Activated naive CD8-positive, alpha-beta T cell treated with anti-CD3 and anti-CD28 coated beads for 36 hours (primary cell): Measurements from ENCODE around the gene FCMR. TPM values are rescaled to one million over a fixed set of nuclear protein-coding genes. Genes with fewer than 3 reads are reported as not detected.
A peak's percentile ranks its signal among the peaks of the same experiment; 100 is the strongest.

Source experiments
- DNase-seq: peaks from one replicate; pipeline ENCODE4 v3.0.0; 2021
- H3K27ac Mint-ChIP-seq: one replicate; pipeline ENCODE4 v1.8.0; 2022; ENCODE audit warnings: mild to moderate bottlenecking, moderate library complexity, mixed read lengths
- H3K27me3 Mint-ChIP-seq: one replicate; pipeline ENCODE4 v1.8.0; 2022; ENCODE audit warnings: mild to moderate bottlenecking, mixed read lengths
- H3K36me3 Mint-ChIP-seq: one replicate; pipeline ENCODE4 v1.8.0; 2021; ENCODE audit warnings: mild to moderate bottlenecking, mixed read lengths
- H3K4me1 Mint-ChIP-seq: one replicate; pipeline ENCODE4 v1.8.0; 2021; ENCODE audit warnings: mixed read lengths
- H3K4me3 Mint-ChIP-seq: one replicate; pipeline ENCODE4 v1.8.0; 2022; ENCODE audit warnings: mild to moderate bottlenecking, moderate library complexity, mixed read lengths
- H3K9me3 Mint-ChIP-seq: one replicate; pipeline ENCODE4 v1.8.0; 2022; ENCODE audit warnings: mixed read lengths
- total RNA-seq, 2 experiments: library from RNA; stranded (reverse); gene quantifications; one replicate each; pipeline ENCODE4 v1.2.3, GENCODE V29; 2021

FCMR gene
- total RNA-seq, 2 experiments from 2014 or later: 42.9 to 45.5 TPM

DNA sequence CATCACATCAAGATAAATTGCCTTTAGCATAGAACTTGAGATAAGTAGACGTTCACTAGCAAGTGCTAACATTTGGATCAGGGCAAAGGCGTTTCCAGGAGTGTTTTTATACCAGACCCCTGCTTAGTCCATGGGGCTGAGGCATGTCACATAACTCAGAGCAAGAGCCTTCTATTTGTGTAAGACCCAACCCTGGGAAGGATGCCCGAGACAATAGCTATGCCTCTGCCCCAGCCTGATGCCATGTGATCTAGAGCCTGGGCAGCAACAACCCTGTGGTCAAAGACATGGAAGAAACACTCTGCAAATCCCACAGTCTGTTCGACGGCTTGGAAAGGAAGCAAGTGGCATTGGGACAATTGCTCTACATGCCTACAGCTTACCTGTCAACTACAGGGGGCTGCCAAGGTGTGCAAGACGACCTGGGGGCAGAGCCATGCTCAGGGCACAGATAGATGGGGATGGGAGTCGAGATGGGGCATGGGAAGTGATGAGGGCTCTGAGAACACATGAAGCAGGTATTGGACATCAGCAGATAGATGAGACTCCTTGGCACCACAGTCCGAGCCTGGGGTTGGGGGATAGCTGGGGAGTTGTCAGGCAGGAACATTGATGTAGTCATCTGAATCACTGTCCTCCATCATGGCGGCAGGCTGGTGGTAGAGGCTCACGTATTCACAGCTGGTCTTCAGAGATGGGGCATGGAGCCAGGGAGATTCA lies 17.2 kb downstream of the FCMR start:
- no peak for DNase-seq
- Mint-ChIP-seq H3K9me3 (no peaks in the 10 kb centered on the region), H3K4me3 (peak overlapping the region; percentile 13), H3K36me3 (peaks cover 40% of the 10 kb centered on the region), H3K4me1 (peaks cover 68% of the 10 kb centered on the region), H3K27me3 (no peaks in the 10 kb centered on the region), H3K27ac (peak overlapping the region; percentile 85)

DNA sequence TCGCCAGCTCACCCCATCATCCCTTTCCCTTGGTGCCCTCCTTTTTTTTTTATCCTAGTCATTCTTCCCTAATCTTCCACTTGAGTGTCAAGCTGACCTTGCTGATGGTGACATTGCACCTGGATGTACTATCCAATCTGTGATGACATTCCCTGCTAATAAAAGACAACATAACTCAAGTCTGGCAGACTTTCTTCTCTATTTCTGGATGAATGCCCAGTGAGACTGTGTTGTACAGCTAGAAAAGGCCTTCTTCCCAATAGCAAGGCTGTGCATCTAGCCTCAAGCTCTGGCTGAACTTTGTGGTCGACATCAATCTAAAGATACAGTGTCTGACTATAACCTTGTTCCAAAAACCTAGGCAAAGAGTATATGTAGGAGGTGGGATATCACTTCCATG lies 18.1 kb downstream of the FCMR start:
- Mint-ChIP-seq H3K27ac (peak overlapping the region; percentile 57), H3K4me1 (peaks cover 66% of the 10 kb centered on the region), H3K4me3 (no peak overlapping the region), H3K9me3 (no peaks in the 10 kb centered on the region), H3K27me3 (no peaks in the 10 kb centered on the region), H3K36me3 (peaks cover 36% of the 10 kb centered on the region)
- no peak for DNase-seq

DNA sequence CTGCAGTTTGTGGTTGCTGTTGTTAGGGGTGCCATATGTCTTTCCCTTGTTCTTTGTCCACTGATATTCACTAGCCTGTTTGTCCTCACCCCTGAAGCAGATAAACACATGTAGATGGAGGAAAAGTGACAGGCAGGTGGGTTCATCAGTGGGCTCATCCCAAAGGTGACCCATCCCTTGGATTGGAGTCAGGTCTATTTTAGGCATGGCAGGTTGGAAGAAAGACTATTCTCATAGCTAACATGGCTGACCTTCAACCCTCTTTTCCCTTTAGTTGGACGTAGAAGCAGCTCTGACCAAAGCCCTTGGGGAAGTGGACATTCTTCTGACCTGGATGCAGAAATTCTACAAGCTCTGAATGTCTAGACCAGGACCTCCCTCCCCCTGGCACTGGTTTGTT lies 19.0 kb downstream of the FCMR start:
- peaks cover 32% of the 10 kb centered on the region for H3K36me3 Mint-ChIP-seq
- peaks cover 62% of the 10 kb centered on the region for H3K4me1 Mint-ChIP-seq
- no peaks in the 10 kb centered on the region for H3K27me3 Mint-ChIP-seq
- H3K4me3 Mint-ChIP-seq: no peak overlapping the region
- DNase-seq: no peak
- peak overlapping the region; percentile 55 for H3K27ac Mint-ChIP-seq
- H3K9me3 Mint-ChIP-seq: no peaks in the 10 kb centered on the region

DNA sequence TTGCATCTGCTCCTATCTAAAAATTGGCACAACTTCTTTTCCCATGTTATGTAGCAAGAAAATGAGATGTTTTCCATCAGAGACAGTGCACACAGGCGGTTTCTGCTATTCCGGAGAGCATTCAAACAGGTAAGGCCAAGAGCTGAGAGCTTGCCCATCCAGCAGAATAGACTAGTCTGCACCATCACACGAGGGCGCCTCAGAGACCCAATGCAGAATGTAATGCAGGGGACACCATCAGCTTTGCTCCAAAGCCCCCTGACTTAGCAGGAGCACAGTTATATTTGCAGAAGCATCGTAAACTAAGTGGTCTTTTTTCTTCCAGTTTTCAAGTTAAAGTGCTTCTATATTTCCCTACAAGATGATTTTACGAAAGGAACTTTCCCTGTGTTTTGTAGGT lies 19.8 kb downstream of the FCMR start:
- no peak overlapping the region for H3K4me3 Mint-ChIP-seq
- no peak for DNase-seq
- peak overlapping the region; percentile 8 for H3K27ac Mint-ChIP-seq
- no peaks in the 10 kb centered on the region for H3K9me3 Mint-ChIP-seq
- H3K36me3 Mint-ChIP-seq: peaks cover 32% of the 10 kb centered on the region
- H3K27me3 Mint-ChIP-seq: no peaks in the 10 kb centered on the region
- peaks cover 61% of the 10 kb centered on the region for H3K4me1 Mint-ChIP-seq

DNA sequence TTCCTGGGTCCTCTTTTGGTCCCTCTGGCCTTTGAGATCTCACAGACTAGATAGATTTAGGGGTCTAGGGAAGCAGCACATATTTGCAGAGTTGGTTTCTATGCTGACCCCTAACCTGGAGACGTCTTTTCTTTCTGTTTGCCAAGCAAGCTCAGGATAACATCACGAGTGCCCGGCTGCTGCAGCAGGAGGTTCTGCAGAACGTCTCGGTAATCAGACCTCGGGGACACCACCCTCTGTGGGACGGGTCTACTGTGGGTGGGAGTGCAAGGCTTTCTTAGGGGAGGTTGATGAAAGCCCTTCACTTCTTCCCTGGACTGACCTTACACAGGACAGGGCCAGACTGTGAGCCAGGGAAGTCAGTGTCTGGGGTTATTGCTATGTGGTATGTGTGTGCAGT lies 21.6 kb downstream of the FCMR start:
- no peak for DNase-seq
- no peaks in the 10 kb centered on the region for H3K9me3 Mint-ChIP-seq
- no peak overlapping the region for H3K4me3 Mint-ChIP-seq
- no peak overlapping the region for H3K27ac Mint-ChIP-seq
- no peaks in the 10 kb centered on the region for H3K27me3 Mint-ChIP-seq
- peaks cover 59% of the 10 kb centered on the region for H3K4me1 Mint-ChIP-seq
- peaks cover 21% of the 10 kb centered on the region for H3K36me3 Mint-ChIP-seq

DNA sequence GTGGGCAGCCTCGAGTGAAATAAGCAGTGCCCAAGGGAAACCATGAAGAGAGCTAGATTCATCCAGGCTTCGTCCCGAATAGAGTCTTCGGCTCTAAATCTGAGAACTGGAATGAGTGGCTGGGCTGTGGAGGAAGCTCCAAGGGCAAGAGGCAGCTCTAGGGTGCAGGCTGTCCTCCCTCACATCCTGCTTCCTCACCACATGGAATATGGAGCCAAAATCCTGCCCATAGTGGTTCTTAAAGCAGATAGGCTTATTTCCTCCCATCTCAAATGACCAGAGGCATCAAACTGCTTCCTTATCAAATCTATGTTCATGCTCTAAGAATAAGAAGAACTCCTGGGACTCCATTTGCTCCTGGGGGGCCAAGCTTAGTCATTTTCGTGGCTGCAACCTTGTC lies 22.0 kb downstream of the FCMR start:
- DNase-seq: no peak
- Mint-ChIP-seq H3K4me1 (peaks cover 58% of the 10 kb centered on the region), H3K4me3 (no peak overlapping the region), H3K36me3 (peaks cover 17% of the 10 kb centered on the region), H3K27me3 (no peaks in the 10 kb centered on the region), H3K27ac (no peak overlapping the region), H3K9me3 (no peaks in the 10 kb centered on the region)

DNA sequence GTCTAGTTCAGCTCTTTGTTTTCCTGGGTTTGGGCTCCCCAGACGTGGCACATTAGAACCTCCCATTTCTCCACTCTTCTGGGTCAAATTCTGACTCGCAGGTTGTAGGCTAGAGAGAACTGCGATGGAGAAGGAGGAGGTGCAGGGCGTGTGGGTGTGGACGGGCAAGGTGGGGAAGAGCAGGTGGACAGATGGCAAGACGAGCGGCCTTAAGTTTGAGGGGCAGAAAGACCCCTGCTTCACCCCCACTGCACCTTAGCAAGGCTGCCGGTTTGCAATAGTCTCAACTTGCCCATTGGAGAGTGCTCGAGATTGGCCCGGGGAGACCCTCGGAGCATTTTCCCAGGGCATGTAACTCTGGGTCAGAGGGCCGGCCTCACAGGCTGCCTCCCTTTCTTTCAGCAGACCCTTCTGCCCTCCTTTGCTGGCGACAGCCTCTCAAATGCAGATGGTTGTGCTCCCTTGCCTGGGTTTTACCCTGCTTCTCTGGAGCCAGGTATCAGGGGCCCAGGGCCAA lies 22.8 kb downstream of the FCMR start:
- Mint-ChIP-seq H3K4me3 (no peak overlapping the region), H3K36me3 (peaks cover 9% of the 10 kb centered on the region), H3K4me1 (peaks cover 57% of the 10 kb centered on the region), H3K27me3 (no peaks in the 10 kb centered on the region), H3K9me3 (no peaks in the 10 kb centered on the region), H3K27ac (peak overlapping the region; percentile 43)
- DNase-seq: no peak

DNA sequence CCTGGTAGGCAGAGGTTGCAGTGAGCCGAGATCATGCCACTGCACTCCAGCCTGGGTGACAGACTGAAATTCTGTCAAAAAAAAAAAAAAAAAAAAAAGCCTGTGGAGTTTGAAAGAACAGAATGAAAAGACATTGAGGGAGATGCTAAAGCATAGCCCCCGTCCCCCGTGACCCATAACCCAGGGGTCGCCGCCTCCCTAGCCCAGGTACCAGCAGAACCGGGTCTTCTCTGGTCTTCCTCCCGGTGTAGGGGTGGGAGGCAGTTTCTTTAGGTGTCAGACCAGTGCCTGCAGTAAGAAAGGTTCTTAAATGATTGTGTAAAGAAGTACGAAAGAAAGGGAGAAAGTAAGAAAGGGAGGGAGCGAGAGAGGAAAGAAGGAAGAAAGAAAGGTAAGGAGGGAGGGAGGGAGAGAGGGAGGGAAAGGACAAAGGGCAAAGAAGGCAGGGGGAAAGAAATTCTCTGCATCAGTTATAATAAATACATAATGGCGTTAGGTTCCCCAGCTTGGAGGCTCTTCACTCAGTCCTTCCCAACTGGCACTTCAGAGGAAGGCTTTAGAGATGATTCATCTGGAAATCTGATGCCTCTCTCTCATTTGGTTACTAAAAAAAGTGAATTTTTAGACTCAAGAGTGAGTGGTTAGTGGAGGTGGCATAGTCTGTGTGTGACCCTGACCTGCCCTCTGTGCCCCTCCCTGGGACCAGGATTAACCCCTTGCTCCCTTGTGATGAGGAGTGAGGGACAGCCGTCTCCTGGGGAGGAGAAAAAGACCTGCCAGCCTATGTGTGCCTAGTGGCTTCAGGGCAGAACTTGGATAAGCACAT lies 23.4 kb downstream of the FCMR start:
- no peak for DNase-seq
- Mint-ChIP-seq H3K9me3 (no peaks in the 10 kb centered on the region), H3K36me3 (peaks cover 4% of the 10 kb centered on the region), H3K27me3 (no peaks in the 10 kb centered on the region), H3K4me1 (peaks cover 59% of the 10 kb centered on the region), H3K4me3 (no peak overlapping the region), H3K27ac (peak overlapping the region; percentile 43)

DNA sequence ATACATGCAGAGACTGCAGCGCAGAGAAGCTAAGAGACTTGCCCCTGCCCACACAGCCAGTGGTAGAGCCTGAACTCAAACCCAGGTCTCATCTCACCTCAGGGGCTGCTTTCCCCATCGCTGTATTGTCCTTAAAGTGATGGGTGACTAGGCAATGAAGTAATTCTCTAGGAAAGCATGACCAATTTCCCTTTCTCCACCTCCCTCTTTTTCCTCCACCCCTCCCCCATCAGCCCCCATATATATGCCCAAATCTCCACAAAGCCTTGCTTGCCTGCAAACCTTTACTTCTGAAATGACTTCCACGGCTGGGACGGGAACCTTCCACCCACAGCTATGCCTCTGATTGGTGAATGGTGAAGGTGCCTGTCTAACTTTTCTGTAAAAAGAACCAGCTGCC lies 24.6 kb downstream of the FCMR start, which contains the start of gene IL24:
Gene IL24 (plus strand): TSS at position 269 of the 400 bp plus-strand sequence. CDS start 390 bp downstream, outside the sequence.
- H3K36me3 Mint-ChIP-seq: no peaks in the 10 kb centered on the region
- H3K27me3 Mint-ChIP-seq: no peaks in the 10 kb centered on the region
- peaks cover 57% of the 10 kb centered on the region for H3K4me1 Mint-ChIP-seq
- peak; percentile 52 for DNase-seq
- H3K9me3 Mint-ChIP-seq: no peaks in the 10 kb centered on the region
- H3K4me3 Mint-ChIP-seq: peak within 1 kb of the TSS; percentile 29
- H3K27ac Mint-ChIP-seq: peak within 1 kb of the TSS; percentile 74

DNA sequence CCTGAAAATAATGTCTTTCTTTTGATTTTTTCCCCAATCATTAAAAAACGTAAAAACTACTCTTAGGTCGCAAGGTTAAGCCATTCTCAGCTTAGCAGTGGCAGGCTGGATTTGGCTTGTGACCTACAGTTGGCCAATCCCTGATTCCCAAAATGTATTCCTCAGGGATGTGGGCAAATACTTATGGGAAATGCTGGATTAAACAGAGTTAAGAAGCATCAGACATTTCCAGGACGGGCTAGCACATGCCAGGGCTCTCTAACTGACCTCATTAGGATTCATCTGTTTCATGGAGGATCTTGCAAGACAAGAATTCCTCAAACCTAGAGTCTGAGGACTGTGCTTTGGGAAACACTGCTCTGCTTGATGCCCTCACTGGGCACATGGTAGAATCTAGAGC lies 25.5 kb downstream of the FCMR start:
- Mint-ChIP-seq H3K9me3 (no peaks in the 10 kb centered on the region), H3K36me3 (no peaks in the 10 kb centered on the region), H3K27ac (peak overlapping the region; percentile 15), H3K27me3 (no peaks in the 10 kb centered on the region), H3K4me1 (peaks cover 57% of the 10 kb centered on the region), H3K4me3 (no peak overlapping the region)
- DNase-seq: no peak

DNA sequence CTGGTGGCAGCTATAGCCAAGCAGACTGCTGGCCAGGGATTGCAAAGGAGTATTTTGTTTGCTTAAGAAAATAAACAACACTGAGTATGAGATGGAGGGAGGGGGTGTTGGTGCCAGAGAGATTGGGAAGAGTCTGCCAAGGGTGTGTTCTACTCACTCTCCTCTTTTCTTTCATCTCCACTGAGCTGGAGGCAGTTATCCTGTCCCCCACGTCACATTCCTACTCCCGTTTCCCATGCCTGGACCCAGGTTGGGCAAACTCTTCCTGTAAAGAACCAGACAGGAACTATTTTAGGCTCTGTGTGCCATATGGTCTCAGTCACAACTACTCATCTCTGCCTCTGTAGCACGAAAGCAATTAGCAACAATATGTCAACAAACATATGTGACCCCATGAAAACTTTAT lies 25.9 kb downstream of the FCMR start:
- Mint-ChIP-seq H3K4me1 (peaks cover 58% of the 10 kb centered on the region), H3K27ac (no peak overlapping the region), H3K27me3 (no peaks in the 10 kb centered on the region), H3K4me3 (no peak overlapping the region), H3K36me3 (no peaks in the 10 kb centered on the region), H3K9me3 (no peaks in the 10 kb centered on the region)
- DNase-seq: no peak

DNA sequence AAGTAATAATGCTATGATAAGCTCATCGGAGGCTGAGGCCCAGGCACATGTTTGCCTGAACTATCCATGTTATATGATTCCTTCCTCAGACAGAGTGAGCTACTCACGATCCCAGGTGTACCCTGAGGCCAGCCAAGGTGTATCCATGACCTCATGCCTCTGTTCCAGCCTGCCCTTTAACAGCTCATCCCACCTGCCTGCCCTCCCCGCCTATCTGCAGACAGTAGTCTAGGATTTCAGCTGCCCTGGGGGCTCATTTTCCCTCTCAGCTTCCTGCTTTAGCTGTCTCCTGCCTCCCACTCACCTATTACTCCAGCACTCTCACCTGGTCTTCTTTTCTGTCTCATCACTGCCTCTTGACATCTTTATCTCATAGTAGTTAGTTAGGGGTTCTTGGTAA lies 26.4 kb downstream of the FCMR start:
- no peaks in the 10 kb centered on the region for H3K9me3 Mint-ChIP-seq
- no peak for DNase-seq
- H3K36me3 Mint-ChIP-seq: no peaks in the 10 kb centered on the region
- H3K27ac Mint-ChIP-seq: no peak overlapping the region
- H3K4me1 Mint-ChIP-seq: peaks cover 59% of the 10 kb centered on the region
- no peak overlapping the region for H3K4me3 Mint-ChIP-seq
- H3K27me3 Mint-ChIP-seq: no peaks in the 10 kb centered on the region

DNA sequence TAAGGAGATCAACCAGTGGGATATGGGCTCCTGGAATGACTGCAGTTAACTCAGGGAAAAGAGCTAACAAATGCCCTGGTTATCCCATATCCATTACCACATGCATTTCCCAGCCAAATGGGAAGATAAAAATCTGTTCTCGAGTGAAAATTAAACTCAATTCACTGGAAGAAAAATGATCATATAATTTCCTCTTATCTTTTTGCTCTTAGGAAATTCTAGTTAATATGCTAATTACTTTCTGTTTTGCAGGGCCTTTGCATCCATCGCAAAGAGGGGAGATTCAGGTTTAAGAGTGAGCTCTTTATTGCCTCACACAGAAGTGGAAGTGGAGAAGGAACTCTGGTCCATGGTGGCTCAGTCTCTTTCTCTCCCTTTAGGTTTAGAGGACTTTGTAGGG lies 28.4 kb downstream of the FCMR start:
- Mint-ChIP-seq H3K9me3 (no peaks in the 10 kb centered on the region), H3K27ac (peak overlapping the region; percentile 11), H3K27me3 (no peaks in the 10 kb centered on the region), H3K4me3 (no peak overlapping the region), H3K36me3 (no peaks in the 10 kb centered on the region), H3K4me1 (peaks cover 58% of the 10 kb centered on the region)
- DNase-seq: no peak

DNA sequence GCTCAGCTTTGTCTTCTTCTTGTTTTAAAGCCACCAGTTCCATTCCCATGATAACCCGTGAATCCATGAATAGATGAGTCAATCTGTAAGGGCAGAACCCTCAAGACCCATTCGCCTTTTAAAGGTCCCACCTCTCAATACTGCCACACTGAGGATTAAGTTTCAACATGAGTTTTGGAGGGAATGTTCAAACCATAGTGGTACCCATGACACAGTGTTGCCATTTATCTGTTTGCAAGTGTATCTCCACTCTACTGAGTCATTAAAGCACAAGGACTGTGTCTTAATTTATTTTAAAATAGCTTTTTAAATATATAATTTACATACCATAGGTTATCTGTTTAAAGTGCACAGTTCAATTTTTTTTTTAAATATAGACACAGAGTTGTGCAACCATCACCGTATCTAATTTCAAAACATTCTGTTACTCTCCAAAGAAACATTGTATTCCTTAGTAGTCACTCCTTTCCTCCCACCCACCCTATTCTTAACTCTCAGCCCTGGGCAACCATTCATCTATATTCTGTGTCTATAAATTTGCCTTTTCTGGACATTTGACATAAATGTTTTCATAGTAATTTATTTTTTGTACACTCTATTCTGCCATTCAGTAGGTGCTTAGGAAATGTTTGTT lies 29.3 kb downstream of the FCMR start:
- Mint-ChIP-seq H3K36me3 (no peaks in the 10 kb centered on the region), H3K4me3 (no peak overlapping the region), H3K27me3 (no peaks in the 10 kb centered on the region), H3K4me1 (peaks cover 57% of the 10 kb centered on the region), H3K9me3 (no peaks in the 10 kb centered on the region), H3K27ac (no peak overlapping the region)
- DNase-seq: no peak

DNA sequence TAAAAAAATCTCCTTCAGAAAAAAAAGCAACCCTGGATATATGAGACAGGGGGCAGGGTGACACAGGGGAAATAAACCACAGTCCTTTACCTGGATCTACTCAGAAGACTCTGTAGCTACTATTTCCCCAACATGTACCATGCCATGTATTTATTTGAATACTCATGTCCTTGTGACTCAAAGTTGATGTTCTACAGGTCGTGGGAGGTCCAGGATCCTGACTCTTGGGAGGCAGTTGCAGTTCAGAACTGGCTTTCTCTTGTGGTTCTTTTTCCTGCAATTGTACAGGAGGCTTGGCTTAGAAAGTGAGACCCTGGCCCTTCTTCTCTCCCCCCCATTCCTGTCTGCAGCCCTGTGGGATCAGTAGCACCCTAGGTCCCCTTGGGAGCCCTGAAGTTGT lies 30.3 kb downstream of the FCMR start:
- Mint-ChIP-seq H3K4me1 (peaks cover 47% of the 10 kb centered on the region), H3K27ac (no peak overlapping the region), H3K36me3 (no peaks in the 10 kb centered on the region), H3K27me3 (no peaks in the 10 kb centered on the region), H3K4me3 (no peak overlapping the region), H3K9me3 (no peaks in the 10 kb centered on the region)
- no peak for DNase-seq
